HG03135 (cell line): ENCODE measurements around the gene CADM3.

ENCODE experiments used
- ATAC-seq: cut with Tn5 transposase; IDR thresholded peaks from one replicate; pipeline ENCODE4 v1.9.1; 2021; ENCODE audit warnings: mild to moderate bottlenecking, moderate library complexity; ENCODE audit not compliant: unreplicated experiment

CADM3 gene

GRCh38 chr1:159172614-159173291, 1.3 kb downstream of the CADM3 start:
- no peak for ATAC-seq

GRCh38 chr1:159173320-159173719, 1.9 kb downstream of the CADM3 start:
- no peak for ATAC-seq

- ATAC-seq = no peak
Observed at GRCh38 chr1:159175571-159175970, 4.2 kb downstream of the CADM3 start.

DNA sequence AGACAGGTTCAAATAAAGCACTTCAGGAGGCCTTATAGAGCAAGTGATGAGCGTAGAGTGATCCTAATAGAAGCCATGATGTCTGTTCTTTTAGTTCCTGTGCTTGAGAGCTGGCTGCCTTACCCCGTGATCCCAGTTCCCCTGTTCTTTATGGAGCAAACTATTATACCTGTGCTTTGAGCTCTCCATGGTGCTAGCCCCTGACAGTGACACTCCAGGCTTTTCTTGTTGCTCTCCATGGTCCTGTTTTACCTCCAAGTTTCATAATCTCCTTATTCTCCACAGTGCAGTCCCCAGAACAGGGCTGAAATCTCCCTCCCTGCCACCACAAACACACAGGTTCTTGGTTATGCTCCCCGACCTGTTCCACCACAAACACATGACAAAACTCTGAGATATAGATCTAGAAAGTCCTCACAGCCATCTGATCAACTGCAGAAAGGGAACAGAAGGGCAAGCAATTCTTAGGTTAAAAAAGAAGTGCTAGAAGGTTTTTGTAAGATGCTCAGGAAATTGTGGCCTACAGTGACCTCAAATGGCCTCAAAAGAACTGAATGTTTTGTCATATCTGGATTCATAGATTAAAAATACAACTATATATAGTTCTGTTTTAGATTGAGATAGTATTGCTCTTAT, 6.0 kb downstream of the CADM3 start:
- no peak for ATAC-seq

DNA sequence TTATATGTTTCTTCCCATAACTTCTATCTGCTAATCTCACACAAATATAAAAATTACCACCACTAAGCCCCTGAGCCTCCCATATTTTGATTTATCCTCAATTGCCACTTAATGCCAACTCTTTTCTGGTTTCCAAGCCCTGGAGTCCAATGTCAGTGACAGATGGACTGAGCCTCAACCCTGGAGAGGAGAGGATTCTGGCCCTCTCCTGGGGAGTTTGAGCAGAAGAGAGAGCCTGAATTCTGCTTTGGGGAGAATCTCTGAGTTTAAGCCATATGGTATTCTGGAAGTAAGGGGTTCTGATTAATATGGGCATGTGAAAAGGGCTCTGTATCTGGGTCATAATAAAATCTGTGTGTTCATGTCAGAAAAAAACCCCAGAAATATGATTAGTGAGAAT, 8.5 kb downstream of the CADM3 start:
- no peak for ATAC-seq

DNA sequence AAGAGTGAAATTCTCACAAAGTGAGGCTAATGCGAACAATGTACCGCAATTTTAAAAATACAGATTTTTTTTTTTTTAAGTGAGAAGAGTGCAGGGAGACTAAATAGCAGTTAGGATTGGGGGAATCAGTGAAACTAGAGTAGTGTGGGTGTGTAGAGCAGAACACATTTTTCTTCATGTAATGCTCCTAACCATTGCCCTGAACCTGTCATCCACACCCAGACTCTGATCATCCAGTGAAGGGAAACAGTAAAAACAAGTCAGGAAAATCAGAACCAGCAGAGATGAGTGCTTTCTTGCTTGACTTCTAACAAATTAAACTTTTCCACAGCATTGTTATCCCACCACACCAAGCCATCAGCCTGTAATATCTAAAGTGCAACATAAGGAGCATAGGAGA, 9.1 kb downstream of the CADM3 start:
- no peak for ATAC-seq

DNA sequence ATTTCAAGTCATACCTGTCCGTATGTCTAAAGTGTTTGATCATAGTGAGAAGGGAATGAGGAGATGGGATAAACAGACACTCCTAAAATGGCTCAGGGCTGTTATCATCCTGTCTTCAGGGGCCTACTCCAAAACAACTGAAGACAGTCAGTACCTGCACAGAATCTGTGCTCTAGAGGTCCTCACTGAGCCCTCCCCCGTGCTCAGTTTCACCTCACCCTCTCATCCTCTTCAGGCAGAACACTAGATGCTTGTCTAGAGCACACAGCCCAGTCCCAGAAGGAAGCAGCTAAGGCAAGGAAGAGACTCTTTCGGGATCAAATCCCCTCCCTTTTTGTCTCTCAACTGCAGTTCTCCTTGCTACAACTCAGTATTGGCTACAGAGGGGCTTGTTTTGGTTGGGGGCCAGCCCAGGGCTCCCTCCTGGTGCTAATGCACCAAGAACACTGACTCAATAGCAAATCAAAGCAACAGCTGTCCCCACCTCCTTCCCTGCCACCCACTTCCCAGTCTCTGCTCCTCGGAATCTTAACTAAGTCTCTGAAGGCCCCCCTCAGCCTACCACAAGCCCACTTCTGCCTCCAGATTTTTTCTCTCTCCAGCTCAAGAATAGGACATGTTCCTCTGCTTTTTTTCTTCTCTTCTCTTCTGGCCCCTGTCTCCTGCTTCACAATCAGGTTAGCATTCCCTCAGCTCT, 10.1 kb downstream of the CADM3 start:
- no peak for ATAC-seq

- no peak for ATAC-seq
Observed at GRCh38 chr1:159184201-159184600, 12.8 kb downstream of the CADM3 start.

DNA sequence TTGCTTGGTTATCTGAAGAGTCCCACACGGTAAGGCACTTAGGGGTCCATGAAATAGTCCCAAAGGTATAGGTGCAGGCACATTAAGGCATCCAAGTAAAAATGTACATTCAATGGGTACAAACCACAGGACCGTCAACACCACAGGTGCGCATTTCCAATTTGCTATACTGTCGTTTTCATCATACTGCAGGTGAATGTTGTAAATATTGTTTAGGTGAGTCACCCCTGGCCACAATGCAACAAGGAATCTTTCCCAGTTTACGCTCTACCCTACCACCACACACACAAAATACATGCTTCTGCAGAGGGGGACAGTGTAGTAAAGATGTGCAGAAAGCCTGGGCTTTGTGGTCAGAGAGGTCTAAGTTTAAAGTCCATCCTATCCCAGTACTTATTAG, 13.7 kb downstream of the CADM3 start:
- no peak for ATAC-seq

DNA sequence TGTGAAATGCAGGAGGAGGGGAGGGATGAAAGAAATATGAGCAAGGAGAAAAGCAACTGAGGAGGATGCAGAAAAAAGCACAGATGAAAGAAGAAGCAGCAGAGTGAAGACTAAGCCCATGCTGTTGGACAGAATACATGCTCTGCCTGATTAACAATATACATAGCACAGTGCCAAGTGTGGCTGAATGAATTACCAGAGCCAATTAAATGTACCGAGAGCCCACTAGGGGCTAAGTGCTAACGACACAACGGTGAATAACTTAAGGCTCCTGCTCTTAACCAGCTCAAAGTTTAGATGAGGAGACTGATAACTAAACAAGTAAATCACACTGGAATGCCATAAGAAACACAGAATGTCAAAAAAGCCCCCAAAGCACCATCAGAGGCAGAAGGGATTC, 15.6 kb downstream of the CADM3 start:
- no peak for ATAC-seq

- ATAC-seq = no peak
Observed at GRCh38 chr1:159187647-159188374, 16.4 kb downstream of the CADM3 start.

DNA sequence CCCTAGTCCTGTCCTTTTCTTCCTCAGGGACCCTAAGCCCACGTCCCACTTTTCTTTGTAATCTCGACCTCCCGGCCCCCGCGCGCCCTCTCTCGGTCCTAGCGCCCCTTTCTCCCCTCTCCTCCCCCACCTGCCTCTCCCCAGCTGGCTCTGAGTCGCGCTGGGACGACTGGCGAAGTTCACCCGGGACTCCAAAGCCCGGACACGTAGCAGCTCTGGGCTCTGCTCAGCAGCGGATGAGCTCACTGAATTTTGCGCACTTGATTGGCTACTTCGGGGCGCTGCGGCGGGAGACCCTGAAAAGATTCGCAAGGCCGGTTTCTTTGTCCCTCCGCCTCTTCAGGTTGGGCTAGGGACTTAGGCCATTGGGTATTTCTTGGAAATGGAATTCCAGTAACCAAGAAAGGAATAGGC, 17.0 kb downstream of the CADM3 start:
- peak; percentile 80 for ATAC-seq

- ATAC-seq = no peak
Observed at GRCh38 chr1:159190441-159190840, 19.0 kb downstream of the CADM3 start.

- ATAC-seq = no peak
Observed at GRCh38 chr1:159196543-159196942, 25.1 kb downstream of the CADM3 start.

DNA sequence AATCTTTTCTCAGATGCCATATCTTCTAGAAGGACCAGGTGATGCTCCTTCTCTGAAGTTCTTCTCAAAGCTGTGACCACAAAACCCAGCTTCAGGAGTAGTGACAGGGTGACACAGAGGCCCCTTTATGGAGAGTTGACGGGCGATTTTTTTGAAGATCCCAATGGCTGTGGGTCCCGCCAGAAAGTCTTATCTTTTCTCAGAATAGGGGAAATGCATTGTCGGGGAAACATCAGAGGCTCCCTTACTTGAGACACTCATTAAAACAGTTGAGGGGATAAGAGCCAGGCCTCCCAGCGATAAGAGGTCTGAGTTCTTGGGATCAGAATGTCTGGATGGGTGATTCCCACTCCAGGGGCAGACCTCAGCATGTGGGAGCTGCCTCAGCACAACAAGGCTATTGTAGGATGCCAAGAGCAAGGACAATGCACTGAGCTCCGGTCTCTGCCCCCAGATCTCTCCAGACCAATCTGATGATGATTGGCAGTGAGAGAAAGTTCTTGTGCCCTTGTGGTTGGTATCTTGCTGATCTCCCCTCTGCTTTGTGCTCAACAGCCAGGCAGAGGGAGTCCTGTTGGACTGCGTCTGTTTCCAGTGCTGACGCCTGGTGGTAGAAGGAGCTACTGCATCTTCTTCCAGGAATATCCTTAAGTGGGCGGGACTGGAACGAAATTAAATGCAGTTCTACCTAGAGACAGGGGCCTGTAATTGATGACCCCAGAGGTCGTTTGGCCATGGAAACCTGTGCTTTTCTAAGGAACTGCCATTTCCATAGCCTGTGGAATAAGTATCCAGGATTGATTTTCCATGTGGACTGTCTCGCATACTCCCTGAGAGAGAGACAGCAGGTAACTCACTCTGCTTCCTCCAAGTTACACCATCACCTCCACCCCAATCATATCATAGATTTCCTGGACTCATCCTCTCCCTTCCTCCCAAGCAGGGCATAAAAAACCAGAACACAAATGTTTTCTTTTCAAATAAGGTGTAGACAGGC, 26.4 kb downstream of the CADM3 start:
- ATAC-seq = peak; percentile 81

DNA sequence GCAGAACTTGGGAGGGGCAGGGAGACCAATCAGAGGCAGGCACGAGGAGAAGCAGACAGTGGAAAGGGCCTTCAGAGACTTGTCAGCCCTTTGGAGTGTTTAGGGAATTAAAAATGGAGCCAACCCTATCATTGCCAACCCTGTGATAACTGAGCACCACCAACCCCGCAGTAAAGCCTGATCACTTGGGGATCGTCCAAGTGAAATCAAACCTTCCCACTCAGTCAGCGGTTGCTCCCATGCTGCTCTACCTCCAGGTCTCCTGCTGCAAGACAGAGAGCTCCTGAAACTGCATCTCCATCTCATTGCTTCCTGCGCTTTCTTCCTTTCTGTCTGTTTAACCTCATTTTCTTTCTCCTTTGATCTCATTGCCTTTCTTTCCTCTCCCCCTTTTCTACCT, 28.5 kb downstream of the CADM3 start:
- no peak for ATAC-seq

DNA sequence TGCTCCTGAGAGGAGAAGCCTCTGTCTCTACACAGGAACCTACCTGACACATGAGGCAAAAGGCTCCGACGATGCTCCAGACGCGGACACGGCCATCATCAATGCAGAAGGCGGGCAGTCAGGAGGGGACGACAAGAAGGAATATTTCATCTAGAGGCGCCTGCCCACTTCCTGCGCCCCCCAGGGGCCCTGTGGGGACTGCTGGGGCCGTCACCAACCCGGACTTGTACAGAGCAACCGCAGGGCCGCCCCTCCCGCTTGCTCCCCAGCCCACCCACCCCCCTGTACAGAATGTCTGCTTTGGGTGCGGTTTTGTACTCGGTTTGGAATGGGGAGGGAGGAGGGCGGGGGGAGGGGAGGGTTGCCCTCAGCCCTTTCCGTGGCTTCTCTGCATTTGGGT, 29.4 kb downstream of the CADM3 start:
- no peak for ATAC-seq

- ATAC-seq = no peak
Observed at GRCh38 chr1:159201642-159202041, 30.2 kb downstream of the CADM3 start.

DNA sequence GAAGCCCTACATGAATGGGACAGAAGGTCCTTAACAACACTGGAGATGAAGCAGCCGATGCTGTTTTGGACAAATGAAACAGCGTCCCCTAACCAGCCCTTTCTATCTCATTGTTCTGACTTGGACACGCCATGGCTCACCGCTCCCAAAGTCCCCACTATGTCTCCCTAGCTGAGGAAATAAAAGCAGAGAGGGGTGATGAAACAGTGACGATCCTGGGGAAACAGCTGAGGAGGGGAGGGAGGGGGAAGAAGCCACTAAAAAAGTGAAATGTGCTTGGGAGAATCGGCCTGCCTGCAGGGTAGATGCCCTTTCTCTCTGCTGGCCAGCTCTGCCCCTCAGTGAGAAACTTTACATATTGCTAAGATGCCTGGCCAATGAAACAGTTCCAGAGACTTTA, 32.2 kb downstream of the CADM3 start:
- no peak for ATAC-seq
